GM18909 (cell line): Measurements from ENCODE around the gene LSM10.

Experiments used
- ATAC-seq: cut with Tn5 transposase; IDR thresholded peaks from one replicate; pipeline ENCODE4 v1.9.1; 2021; ENCODE audit warnings: mild to moderate bottlenecking; ENCODE audit not compliant: unreplicated experiment, poor library complexity

The LSM10 gene

GRCh38 chr1:36385410-36386264 lies 12.1 kb downstream of the LSM10 start, which contains the start of gene STK40:
STK40 (minus strand) TSS chr1:36385924; CDS start chr1:36361332, 24,592 bp downstream.
- peak; percentile 92 for ATAC-seq

DNA sequence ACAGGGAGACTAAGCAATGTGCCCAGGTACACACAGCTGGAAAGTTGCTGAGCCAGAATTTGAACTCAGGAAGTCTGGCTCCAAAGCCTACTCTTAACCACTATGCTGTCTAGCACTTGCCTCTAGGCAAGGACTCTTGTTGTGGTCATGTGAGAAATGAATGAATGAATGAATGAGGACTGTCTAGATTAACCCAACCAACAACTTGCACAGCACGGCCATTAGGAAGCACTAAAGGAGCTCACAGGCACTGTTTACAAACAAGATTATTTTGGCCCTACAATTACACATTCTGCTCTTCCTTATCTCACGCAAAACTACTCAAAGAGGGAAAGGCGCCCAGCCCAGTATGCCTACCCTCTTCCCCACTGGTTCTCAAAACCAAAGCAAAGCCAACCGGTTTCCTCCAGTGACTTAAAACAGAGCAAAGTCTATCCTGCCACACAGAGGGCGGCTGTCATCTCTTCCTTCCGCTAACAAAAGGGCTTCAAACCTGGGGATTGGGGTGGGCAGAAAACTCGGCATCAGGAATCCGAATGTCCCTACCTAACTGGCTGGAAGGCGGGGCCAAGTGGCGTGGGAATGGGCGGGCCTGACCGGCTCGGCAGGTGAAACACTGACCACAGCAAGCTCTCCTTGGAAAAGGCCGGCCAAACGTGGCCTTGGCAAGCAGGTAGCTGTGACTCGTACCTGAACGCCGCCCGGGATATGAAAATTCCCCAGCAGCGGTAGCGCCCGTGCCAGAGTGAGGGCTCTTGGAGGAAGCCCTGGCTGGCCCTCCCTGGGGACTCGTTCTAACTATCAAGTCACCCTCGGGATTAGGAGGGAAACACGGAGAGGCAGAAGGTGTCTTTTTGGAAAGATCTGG lies 12.9 kb downstream of the LSM10 start:
- ATAC-seq, result no peak

- ATAC-seq, result no peak
These were observed 14.5 kb downstream of the LSM10 start for GRCh38 chr1:36383240-36383639.

GRCh38 chr1:36382669-36383068 lies 15.0 kb downstream of the LSM10 start:
- no peak for ATAC-seq

DNA sequence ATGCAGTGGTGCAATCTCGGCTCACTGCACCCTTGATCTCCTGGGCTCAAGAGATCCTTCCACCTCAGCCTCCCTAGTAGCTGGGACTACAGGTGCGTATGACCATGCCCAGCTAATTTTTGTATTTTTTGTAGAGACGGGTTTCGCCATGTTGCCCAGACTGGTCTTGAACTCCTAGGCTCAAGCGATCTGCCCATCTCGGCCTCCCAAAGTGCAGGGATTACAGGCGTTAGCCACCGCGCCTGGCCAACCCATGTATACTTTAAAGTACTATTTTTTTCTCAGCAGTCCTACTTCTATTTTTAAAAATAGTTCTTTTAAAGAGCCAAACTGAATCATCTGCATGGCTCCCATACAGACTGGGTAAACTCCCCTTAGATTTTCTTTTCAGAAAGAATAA lies 15.5 kb downstream of the LSM10 start:
- no peak for ATAC-seq

GRCh38 chr1:36381405-36381804 lies 16.3 kb downstream of the LSM10 start:
- no peak for ATAC-seq

- no peak for ATAC-seq
These were observed 16.9 kb downstream of the LSM10 start for GRCh38 chr1:36380782-36381181.

- ATAC-seq, result no peak
These were observed 17.5 kb downstream of the LSM10 start for GRCh38 chr1:36380143-36380619.

DNA sequence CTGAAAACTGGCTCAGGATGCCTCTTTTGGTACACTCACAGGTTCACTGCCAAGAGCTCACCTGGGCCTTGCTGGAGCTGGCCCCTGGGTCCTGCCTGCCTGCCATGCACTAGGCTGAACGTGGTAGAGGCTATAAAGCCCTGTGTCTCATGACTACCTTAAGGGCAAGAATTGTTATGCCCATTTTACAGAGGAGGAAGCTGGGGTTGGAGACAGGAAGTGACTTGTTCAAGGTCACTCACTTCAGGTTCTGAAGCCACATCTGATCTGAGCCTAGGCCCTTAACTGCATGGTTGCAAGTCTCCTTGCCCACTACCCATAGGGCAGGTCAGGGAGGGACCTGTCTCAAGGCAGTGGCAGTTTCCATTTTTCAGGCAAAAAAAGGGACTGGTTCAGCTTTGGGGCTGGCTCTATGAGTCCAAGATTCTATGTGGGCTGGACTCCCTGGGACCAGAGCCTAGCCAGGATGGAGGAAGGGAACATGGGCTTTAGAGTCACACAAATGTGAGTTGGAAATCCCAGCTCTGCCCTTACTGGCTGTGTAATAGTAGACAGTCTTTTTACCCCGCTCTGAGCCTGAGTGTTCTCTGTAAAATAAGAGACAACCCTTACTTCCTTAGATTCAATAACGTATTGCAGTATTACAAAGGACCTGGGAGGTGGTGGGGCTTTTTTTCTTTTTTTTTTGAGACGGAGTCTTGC lies 19.8 kb downstream of the LSM10 start:
- ATAC-seq, result no peak

- no peak for ATAC-seq
These were observed 25.1 kb downstream of the LSM10 start for GRCh38 chr1:36372617-36373016.

- ATAC-seq, result peak; percentile 35
These were observed 28.4 kb downstream of the LSM10 start for GRCh38 chr1:36369061-36369861.

GRCh38 chr1:36367798-36368197 lies 29.9 kb downstream of the LSM10 start:
- ATAC-seq, result no peak

GRCh38 chr1:36367066-36367465 lies 30.6 kb downstream of the LSM10 start:
- no peak for ATAC-seq

GRCh38 chr1:36366091-36366661 lies 31.5 kb downstream of the LSM10 start:
- ATAC-seq, result no peak

GRCh38 chr1:36365381-36365780 lies 32.3 kb downstream of the LSM10 start:
- no peak for ATAC-seq

DNA sequence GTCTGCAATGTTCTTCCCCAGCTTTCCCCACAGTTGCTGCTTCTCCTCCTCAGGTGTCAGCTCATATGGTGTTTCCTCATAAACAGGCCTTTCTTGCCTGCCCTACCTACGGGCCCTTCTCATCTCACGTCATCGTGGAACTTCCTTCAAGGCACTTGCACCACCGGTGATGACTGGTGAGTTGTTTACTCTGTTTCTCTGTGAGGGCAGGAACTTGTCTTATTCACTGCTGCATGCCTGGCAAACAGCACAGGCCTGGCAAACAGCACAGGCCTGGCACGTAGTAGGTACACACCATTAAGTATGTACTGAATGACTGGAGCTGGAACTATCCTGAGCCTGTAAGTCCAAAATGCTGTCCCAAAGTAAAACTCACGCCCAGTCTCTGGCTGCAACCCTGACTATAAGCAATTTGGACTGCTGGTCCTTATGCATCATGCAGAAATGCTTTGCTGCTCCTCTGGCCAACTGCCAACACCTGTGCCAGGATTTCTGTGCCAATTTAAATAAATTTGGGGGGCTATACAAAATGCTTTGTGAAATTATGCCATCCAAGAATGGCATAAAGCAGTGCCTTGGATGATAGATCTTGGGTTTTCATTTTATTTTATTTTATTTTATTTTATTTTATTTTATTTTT lies 37.7 kb downstream of the LSM10 start:
- ATAC-seq, result no peak

DNA sequence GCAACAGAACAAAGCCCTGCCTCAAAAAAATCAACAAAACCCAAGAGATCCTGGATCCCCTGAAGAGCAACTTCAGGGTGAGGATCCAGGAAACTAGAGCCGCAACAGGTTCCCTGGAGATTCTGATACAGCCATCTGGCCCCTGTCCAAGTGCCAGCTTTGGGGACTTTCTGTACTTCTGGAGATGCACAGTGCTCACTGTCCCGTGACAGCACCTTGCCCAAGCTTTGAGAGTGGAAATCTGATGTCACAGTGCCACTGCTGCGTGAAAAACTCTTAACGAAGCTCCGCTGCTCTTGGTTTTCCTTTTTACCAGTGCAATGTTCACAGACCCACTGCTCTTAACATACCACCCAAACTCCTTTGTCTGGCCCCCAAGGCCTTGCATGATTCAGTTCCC lies 38.3 kb downstream of the LSM10 start:
- ATAC-seq, result no peak

DNA sequence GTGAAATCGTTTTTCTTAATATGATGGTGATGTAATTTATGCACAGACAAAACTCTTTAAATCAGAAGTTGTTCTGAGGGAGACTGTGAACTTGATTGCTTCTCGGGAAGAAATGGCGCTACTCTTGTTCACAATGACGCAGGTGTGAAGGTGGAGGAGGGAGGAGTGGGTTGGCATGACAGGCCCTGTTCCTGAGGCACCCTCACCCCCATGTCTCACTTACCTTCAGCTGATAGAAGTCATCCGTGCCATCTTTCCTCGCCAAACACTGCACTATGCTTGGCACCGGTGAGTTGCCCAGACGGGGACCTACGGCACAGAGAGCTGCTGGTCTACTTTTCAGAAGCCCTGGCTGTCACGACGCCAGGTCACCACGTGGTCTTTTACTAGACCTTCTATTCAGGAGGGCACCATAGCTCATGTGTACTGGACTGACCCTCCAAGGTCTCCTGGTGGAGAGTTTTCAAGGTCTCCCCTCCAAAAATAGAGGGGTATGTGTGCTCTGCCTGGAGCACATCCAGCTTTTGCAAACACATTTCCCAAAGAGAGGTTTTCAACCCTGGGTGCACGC lies 39.1 kb downstream of the LSM10 start:
- ATAC-seq, result no peak

- ATAC-seq, result no peak
These were observed 41.9 kb downstream of the LSM10 start for GRCh38 chr1:36355811-36356210.
